Activated CD4-positive, alpha-beta T cell treated with anti-CD3 and anti-CD28 coated beads, Interleukin-2, amount 50 U/mL, for 1 hour (primary cell): ENCODE data around the gene AHSP.
"Not testable (repeated sequence)": the region's sequence is repeated elsewhere in the genome, so short reads cannot be mapped to it uniquely, and the experiment has no call there.

ENCODE experiments used
- DNase-seq: peaks from one replicate; pipeline ENCODE4 v3.0.0-alpha.2; 2020

AHSP gene, protein sequence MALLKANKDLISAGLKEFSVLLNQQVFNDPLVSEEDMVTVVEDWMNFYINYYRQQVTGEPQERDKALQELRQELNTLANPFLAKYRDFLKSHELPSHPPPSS

DNA sequence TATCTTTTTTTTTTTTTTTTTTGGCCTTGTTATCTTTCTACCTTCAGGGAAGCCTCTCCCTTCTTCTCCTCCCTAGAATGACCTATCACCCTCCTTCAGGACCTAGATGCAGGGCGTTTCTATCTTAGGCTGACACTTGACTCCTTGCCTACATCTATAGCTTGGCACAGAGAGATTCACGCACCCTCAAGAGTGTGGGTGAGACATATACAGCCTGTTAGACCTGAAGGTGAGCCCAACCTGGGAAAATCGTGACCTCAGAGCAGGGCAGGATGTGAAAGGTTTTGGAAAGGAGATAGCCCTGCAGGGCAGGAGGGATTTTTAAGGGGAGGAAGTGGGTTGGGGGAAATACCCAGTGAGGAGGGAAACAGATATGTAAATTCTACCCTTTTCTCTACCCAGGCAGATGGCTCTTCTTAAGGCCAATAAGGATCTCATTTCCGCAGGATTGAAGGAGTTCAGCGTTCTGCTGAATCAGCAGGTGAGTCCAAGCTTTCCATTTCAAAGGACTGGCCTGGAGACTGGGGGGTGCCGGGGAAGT, at the start of gene AHSP:
TSS of gene AHSP (plus strand) at position 167 of the 541 bp plus-strand sequence. CDS start at position 407, 240 bp downstream.
- no peak for DNase-seq

- no peak for DNase-seq
These were observed 48.7 kb upstream of the AHSP start for GRCh38 chr16:31478956-31479355.

DNA sequence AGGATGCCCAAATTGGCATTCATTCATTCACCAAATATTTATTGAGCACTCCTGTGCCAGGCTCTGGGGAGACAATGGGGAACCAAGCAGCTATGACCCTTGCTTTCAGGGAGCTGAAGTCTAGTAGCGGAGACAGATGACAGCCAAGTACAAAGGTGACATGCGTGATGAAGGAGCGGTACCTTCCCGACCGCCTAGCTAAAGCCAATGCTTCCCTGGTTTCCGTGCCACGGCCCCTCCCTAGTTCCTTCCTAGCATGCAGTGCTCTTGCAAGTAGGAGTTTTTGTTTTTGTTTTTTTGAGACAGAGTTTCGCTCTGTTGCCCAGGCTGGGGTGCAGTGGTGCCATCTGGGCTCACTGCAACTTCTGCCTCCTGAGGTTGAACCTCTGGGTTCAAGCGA, 47.9 kb upstream of the AHSP start:
- no peak for DNase-seq

GRCh38 chr16:31480851-31481536, 46.7 kb upstream of the AHSP start:
- no peak for DNase-seq

DNA sequence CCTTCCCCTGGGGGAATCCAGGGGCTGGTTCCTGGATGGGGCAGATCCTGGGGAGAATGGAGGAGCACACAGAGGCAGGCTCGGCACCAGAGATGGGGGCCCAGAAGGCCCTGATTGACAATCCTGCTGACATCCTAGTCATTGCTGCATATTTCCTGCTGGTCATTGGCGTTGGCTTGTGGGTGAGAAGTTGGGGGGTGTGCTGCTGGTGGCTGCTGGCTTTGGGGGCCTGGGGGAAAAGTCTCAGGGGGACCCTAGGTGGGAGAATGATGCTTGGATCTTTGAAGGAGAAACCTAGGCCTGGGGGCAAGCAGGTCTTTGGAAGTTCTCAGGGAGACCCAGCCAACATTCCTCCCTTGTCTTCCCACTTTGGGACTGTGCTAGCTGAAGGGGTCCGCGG, 44.6 kb upstream of the AHSP start, which contains the start of gene SLC5A2:
TSS of gene SLC5A2 (plus strand) at position 43 of the 400 bp plus-strand sequence. CDS start at position 57, 14 bp downstream.
- no peak for DNase-seq

- not testable (repeated sequence) for DNase-seq
These were observed 43.7 kb upstream of the AHSP start for GRCh38 chr16:31484048-31484447.

- no peak for DNase-seq
These were observed 43.1 kb upstream of the AHSP start for GRCh38 chr16:31484491-31485171.

- no peak for DNase-seq
These were observed 42.1 kb upstream of the AHSP start for GRCh38 chr16:31485571-31485970.

DNA sequence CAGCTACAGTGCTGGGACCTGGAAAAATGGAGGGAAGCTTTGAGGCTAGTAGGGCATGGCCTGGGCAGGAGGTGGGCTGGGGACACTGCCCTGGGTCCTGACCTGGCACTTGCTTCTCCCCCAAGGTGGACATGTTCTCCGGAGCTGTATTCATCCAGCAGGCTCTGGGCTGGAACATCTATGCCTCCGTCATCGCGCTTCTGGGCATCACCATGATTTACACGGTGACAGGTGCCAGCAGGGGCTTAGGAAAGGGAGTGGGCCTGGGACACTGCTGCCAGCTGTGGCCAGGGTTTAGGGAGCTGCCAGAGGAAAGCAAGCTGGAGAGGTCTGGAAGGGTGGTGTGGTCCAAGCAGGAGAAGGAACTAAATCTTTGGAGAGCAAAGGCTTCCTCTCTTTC, 41.7 kb upstream of the AHSP start:
- DNase-seq, result no peak

DNA sequence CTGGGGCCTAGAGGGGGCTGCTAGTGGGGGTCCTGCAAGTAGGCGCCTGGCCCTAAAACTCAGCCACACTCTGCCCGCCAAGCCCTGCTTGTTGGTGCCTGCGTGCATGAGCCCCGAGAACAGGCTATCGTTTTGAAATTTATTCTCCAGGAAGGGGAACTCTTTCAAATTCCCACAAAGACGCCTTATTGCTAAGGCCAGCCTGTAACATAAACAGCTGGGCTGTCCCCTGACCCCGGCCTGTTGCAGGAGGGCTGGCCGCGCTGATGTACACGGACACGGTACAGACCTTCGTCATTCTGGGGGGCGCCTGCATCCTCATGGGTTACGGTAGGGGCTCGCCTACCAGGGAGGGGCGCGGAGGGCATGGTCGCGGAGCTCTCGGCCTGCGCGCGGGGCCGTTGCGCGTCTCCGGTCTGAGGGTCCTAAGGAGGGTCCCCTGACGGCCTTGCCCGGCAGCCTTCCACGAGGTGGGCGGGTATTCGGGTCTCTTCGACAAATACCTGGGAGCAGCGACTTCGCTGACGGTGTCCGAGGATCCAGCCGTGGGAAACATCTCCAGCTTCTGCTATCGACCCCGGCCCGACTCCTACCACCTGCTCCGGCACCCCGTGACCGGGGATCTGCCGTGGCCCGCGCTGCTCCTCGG, 40.5 kb upstream of the AHSP start:
- DNase-seq, result no peak

GRCh38 chr16:31487720-31488467, 39.8 kb upstream of the AHSP start:
- DNase-seq, result peak; percentile 74

GRCh38 chr16:31488468-31489297, 39.0 kb upstream of the AHSP start:
- DNase-seq, result no peak

DNA sequence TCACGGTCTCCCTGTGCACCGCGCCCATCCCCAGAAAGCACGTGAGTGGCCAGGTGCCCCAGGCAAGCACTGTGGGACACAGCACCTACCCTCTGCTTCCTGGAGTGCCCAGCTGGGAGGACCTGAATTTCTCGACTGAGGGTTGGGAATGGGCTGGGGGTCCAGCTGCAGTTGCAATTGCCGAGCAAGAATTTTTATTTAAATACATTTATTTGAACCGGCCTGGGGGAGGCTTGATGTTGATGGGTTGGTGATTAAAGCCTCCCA, 38.5 kb upstream of the AHSP start:
- no peak for DNase-seq

GRCh38 chr16:31489616-31490584, 37.8 kb upstream of the AHSP start:
- no peak for DNase-seq

GRCh38 chr16:31491778-31492418, 35.8 kb upstream of the AHSP start:
- DNase-seq, result no peak

DNA sequence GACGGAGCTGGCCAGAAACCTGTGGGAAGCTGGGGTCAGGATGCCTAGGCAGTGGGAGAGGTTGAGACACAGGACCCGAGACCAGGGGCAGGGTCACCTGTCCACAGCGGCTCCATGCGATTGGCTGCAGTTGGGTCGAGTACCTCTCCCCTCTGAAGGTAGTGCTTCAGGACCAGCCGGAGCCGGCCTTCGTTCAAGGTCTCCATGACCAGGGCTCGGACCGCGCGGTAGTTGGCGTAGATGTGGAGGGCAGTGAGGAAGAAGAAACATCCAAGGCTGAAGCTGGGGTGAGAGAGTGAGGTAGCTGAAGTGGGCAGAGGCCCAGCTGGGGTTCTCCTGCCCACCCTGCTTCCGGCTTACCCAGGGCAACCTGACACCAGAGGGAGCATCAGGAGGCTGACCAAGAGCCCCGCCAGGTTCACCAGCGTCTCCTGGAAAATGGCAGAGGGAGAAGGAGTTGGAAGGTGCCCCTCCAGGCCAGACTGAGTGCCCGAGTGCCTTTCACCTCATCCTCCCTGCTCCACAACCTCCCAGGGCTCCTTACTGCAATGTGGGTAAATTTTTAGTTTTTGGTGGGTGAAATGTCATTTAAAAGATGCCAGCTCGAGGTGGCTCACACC, 34.1 kb upstream of the AHSP start:
- no peak for DNase-seq

DNA sequence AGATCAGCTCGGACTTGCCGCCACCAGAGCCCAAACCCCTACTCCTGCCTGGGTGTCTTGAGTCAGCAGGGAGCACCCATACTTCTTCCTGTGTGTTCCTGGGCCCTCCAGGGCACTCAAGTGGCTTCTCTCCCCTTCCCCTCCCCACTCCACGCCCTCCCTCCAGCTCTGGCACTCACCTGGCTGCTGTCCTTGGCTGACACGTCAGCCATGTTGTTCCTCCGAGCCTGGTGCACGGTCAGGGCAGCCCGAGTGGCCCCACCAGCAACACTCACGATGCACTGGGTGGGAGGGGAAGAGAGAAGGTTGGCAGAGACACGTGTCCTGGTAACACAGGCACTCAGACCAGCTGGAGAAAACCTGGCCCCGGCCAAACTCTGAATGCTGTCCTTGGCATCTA, 31.0 kb upstream of the AHSP start:
- DNase-seq, result no peak

DNA sequence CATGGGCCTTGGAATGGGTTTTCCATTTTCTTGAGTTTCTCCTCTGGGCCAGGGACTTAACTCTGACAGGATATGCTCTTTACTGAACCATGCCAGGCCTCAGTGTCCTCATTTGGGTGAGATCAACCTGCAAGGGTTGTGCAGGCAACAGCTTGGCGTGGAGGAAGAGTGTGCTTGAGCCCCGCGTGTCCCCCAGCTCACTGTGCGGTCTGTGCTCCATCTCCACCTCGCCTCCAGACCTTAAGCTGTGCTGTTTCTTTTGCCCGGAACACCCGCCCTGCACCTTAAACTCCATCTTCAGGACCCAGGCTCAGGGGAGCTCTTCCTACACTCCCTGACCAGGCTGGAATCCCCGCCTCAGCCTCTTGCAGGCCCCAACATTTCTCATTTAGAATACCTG, 29.2 kb upstream of the AHSP start:
- no peak for DNase-seq

DNA sequence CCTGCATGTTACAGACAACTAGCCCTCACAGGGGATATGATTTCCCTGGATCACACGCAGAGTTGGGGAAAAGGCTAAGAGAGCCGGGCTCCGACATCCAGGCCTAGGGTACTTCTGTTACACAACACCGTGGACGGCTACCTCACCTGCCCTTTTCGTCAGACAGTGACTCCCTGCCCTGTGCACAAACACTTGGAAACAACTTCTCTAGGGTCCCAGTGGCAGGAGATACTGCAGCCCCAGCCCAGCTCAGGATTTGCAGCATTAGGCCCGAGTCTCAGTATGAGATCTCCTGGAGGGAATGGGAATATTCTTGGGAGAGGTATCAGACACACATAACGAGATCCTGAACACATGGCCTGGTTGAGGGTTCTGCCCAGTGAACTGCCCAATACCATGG, 27.8 kb upstream of the AHSP start:
- DNase-seq, result no peak
